Muscle of arm (tissue), 12 donors: Measurements from ENCODE around the gene RAB25. TPM values are rescaled to one million over a fixed set of nuclear protein-coding genes. Genes with fewer than 3 reads are reported as not detected.
A peak's percentile ranks its signal among the peaks of the same experiment; 100 is the strongest.

Experiments used
- DNase-seq: peaks from one replicate; pipeline ENCODE4 v3.0.0-alpha.2; 2013
- polyA plus RNA-seq, 12 donors: library from polyadenylated mRNA; unstranded; fragments of 120-200 nt; gene quantifications; one replicate each; pipeline ENCODE4 v1.2.1, GENCODE V29; 2013; ENCODE audit not compliant: insufficient read length in 12 of 12

Gene RAB25
- polyA plus RNA-seq, 12 donors: 0.18 to 39.5 (median 0.65) TPM; not detected in 1

DNA sequence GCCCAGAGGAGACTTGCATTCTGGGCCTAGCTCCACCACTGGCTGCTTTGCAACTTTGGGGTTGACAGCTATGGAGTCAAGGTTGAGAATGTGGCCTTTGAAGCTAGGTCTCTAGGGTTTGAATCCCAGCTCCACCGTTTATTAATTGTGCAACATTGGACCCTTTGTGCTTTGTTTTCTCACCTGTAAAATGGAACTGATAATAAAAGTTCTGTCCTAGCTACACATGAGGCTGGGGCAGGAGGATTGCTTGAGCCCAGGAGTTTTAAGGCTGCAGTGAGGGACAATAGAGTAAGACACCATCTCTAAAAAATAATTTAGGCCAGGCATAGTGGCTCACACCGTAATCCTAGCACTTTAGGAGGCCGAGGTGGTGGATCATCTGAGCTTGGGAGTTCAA is 38.3 kb downstream of the RAB25 start:
- DNase-seq: no peak

- DNase-seq: no peak
These were observed 39.4 kb downstream of the RAB25 start for GRCh38 chr1:156100205-156100995.

GRCh38 chr1:156101880-156102279 is 40.9 kb downstream of the RAB25 start:
- no peak for DNase-seq

GRCh38 chr1:156102633-156103511 is 41.9 kb downstream of the RAB25 start:
- peak; percentile 76 for DNase-seq

GRCh38 chr1:156103521-156103947 is 42.6 kb downstream of the RAB25 start:
- no peak for DNase-seq

GRCh38 chr1:156104065-156104810 is 43.3 kb downstream of the RAB25 start:
- peak; percentile 91 for DNase-seq

DNA sequence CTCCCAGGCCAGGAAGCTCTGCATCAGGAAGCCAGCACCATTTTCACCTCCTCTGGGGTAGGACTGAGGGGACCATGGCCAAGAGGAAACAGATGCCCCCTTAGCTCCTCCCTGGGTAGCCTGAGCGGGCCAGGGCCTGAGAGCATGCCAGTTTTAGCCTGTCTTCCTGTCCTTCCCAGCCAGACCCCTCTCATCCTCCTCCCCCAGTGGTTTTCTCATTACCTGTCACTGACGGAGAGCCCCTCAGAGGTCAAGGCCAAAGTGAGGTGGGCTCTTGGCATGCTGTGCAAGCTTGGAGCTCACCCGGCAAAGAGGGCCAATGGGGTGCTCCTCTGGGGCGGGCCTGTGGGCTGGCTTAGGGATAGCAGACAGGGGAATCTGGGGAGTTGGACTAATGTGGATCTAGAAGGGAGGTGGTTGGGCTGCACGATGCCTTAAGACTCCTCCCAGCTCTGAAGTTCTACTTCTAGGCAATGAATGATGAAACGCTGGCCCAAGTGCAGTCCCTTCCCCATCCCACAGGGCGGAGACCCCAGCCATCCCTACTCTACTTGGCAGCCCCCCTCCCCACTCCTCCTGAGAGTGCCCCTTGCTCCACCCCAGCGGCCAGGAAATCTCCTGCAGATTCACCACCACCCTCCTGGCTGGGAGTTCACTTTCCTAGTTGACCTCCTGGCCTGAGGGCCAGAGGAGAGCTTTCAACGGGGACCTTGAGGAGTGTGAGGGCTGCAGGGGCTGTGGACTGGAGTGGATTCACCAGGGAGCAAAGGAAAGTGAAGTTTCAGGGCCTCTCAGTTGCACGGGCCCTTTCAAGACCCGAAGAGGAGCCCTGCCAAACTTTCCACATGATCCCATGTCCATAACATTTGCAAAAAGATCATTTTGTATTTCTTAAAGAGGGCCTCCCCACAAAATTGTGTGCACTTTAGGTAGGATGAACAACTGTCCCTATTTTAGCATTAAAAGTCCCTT is 44.2 kb downstream of the RAB25 start:
- peak; percentile 72 for DNase-seq

DNA sequence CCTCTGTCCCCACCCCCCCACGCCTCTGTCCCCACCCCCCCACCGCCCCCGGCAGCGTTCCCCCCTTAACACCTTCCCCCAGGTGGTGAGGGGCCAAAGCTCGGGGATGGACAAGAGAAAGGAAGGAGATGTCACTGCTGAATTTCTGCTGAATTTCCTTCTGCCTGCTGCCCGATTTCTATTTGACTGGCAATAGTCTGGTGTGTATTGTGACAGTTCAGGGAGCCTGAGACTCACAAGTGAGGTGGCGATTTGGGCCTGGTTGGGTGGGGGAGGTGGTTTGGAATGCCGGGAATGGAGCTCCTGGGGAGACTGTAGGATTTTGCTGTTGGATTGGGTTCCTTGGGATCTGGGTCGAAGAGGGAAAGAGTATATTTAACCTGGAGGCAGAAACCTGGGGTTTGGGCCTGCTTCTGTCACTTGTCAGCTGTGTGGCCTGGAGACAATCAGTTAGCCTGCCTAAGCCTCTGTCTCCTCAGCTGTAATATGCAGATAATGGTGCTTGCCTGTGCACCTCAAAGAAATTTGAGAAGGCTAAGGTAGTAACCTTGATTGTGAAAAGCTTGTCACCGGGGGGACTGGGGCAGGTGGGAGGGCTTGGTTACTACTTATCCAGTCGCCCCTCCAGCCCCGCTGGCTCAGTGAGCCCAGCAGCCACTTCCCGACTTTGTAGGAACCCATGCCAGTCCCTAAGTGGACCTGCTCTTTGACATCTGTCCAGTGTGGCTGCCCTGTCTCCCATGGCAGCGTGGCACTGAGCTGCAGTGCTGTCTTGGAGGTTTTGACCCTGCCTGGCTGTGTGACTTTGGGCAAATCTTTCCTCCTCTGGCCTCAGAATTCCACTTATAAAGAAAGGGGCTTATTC is 45.9 kb downstream of the RAB25 start:
- DNase-seq: no peak

DNA sequence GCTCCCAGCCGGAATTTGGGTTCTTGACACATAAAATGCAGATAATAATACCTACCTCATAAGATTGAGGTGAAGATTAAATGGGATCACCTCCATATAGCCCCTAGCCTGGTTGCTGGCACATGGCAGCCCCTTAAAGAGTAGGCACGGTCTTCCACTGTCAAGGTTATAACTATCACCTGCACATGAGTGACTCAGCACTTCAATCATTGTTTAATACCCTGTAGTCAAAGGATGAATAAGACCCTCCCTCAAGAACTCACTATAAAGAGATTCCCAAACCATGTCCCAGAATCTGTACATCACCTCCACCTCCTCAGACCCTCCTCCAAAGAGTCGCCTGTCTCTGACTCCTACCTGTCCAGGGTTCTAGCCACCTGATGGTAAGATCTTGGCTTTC is 47.1 kb downstream of the RAB25 start:
- no peak for DNase-seq

DNA sequence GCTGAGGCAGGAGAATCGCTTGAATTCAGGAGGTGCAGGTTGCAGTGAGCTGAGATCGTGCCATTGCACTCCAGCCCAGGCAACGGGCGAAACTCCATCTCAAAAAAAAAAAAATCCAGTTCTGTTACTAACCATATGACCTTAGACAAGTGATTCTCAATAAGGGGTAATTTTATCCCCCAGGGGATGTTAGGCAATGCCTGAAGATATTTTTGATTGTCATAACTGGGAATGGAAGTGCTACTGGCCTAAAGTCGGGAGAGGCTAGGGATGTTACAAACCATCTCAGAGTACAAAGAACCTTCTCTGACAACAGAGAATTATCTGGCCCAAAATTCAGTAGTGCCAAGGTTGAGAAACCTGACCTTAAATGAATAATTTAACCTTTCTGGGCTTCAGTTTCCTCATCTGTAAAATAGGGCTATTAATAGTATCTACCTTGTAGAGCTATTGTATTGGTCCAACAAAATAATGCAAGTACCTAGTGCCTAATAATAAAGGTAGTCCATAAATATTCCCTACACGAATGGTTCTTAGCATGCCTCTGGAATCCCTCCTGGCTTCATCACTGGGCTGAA is 47.8 kb downstream of the RAB25 start:
- no peak for DNase-seq

GRCh38 chr1:156110252-156110651 is 49.3 kb downstream of the RAB25 start:
- DNase-seq: no peak

GRCh38 chr1:156111355-156111962 is 50.5 kb downstream of the RAB25 start:
- no peak for DNase-seq

GRCh38 chr1:156112276-156113137 is 51.5 kb downstream of the RAB25 start:
- no peak for DNase-seq

DNA sequence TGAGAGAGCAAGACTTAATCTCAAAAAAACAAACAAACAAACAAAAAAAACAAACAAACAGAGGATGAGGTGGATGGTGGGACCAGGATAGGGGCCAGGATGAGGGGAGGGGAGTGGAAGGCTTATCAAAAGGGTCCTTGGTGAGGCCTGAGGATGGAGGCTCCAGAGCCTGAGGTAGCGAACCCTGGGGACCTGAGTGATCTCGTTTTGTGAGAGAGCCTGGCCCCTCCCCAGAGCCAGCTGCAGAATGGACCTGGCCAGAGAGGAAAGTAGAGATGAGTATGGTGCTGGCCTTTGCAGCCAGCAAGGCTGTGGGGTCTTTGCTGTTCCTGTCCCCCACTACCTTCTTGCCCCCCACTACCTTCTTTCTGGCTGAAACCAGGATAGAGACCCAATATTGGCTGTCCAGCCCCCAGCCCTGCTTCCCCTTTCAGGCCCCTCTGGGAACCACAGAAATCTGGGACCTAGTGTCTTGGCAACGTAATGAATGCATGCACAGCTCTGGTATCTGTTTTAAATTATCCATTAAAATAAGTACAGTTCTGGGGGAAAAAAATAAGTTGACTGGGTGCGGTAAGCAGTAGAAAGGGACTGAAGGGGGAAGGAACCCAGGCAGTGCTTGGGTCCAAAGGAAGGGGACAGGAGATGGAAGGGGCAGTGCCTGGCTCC is 52.5 kb downstream of the RAB25 start:
- DNase-seq: no peak

GRCh38 chr1:156114101-156114918 is 53.4 kb downstream of the RAB25 start, which contains the start of gene LMNA:
TSS of gene LMNA (plus strand) at chr1:156114711. CDS start at chr1:156114919, 208 bp downstream.
- DNase-seq: peak; percentile 92

DNA sequence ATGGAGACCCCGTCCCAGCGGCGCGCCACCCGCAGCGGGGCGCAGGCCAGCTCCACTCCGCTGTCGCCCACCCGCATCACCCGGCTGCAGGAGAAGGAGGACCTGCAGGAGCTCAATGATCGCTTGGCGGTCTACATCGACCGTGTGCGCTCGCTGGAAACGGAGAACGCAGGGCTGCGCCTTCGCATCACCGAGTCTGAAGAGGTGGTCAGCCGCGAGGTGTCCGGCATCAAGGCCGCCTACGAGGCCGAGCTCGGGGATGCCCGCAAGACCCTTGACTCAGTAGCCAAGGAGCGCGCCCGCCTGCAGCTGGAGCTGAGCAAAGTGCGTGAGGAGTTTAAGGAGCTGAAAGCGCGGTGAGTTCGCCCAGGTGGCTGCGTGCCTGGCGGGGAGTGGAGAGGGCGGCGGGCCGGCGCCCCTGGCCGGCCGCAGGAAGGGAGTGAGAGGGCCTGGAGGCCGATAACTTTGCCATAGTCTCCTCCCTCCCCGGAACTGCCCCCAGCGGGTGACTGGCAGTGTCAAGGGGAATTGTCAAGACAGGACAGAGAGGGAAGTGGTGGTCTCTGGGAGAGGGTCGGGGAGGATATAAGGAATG is 54.1 kb downstream of the RAB25 start:
- no peak for DNase-seq
